HUDEP-2 (cell line): ENCODE measurements around the gene CARD8.
A peak's percentile ranks its signal among the peaks of the same experiment; 100 is the strongest.
"Not testable (repeated sequence)": the region's sequence is repeated elsewhere in the genome, so short reads cannot be mapped to it uniquely, and the experiment has no call there.

Experiments
- DNase-seq, 76 experiments: peaks; one replicate each; lab custom pipeline; 2025; ENCODE audit not compliant: unreplicated experiment in 76 of 76; lab: John Stamatoyannopoulos, UW

The CARD8 gene

GRCh38 chr19:48269617-48270026, 13.9 kb upstream of the CARD8 start:
- not testable (repeated sequence) for DNase-seq

GRCh38 chr19:48265326-48265725, 9.6 kb upstream of the CARD8 start:
- not testable (repeated sequence) for DNase-seq

- DNase-seq = not testable (repeated sequence)
Observed at GRCh38 chr19:48260359-48260714, 4.6 kb upstream of the CARD8 start.

GRCh38 chr19:48258992-48259391, 3.3 kb upstream of the CARD8 start:
- peak in 4 of 76 experiments; percentile 15 to 35 (median 26) for DNase-seq

- peak in 20 of 76 experiments; percentile 8 to 61 (median 24) for DNase-seq
Observed at GRCh38 chr19:48258350-48258749, 2.6 kb upstream of the CARD8 start.

GRCh38 chr19:48254529-48254970, 1.2 kb downstream of the CARD8 start:
- DNase-seq = no peak

GRCh38 chr19:48253999-48254398, 1.7 kb downstream of the CARD8 start:
- DNase-seq = no peak

- peak in 7 of 76 experiments; percentile 9 to 31 (median 12) for DNase-seq
Observed at GRCh38 chr19:48252609-48253008, 3.1 kb downstream of the CARD8 start.

- peak in 1 of 76 experiments; percentile 9 for DNase-seq
Observed at GRCh38 chr19:48250290-48251025, 5.3 kb downstream of the CARD8 start.

GRCh38 chr19:48249502-48250014, 6.2 kb downstream of the CARD8 start:
- DNase-seq = peak in 13 of 76 experiments; percentile 8 to 78 (median 21)

GRCh38 chr19:48248081-48248833, 7.5 kb downstream of the CARD8 start:
- DNase-seq = no peak

GRCh38 chr19:48247212-48247611, 8.5 kb downstream of the CARD8 start:
- DNase-seq = no peak

- DNase-seq = no peak
Observed at GRCh38 chr19:48246101-48246500, 9.6 kb downstream of the CARD8 start.

GRCh38 chr19:48244281-48244680, 11.4 kb downstream of the CARD8 start:
- peak in 1 of 76 experiments; percentile 7 for DNase-seq

- not testable (repeated sequence) for DNase-seq
Observed at GRCh38 chr19:48241771-48242170, 13.9 kb downstream of the CARD8 start.

- no peak for DNase-seq
Observed at GRCh38 chr19:48239582-48240141, 16.1 kb downstream of the CARD8 start.

- DNase-seq = no peak
Observed at GRCh38 chr19:48239120-48239519, 16.6 kb downstream of the CARD8 start.

GRCh38 chr19:48237057-48237456, 18.7 kb downstream of the CARD8 start:
- DNase-seq = no peak

- no peak for DNase-seq
Observed at GRCh38 chr19:48230555-48231129, 25.1 kb downstream of the CARD8 start.

GRCh38 chr19:48221628-48222027, 34.1 kb downstream of the CARD8 start:
- DNase-seq = no peak

- not testable (repeated sequence) for DNase-seq
Observed at GRCh38 chr19:48220784-48221183, 34.9 kb downstream of the CARD8 start.
